Measurements from ENCODE around the gene CCR7.
"Not testable (repeated sequence)": the region's sequence is repeated elsewhere in the genome, so short reads cannot be mapped to it uniquely, and the experiment has no call there.

CCR7 gene

DNA sequence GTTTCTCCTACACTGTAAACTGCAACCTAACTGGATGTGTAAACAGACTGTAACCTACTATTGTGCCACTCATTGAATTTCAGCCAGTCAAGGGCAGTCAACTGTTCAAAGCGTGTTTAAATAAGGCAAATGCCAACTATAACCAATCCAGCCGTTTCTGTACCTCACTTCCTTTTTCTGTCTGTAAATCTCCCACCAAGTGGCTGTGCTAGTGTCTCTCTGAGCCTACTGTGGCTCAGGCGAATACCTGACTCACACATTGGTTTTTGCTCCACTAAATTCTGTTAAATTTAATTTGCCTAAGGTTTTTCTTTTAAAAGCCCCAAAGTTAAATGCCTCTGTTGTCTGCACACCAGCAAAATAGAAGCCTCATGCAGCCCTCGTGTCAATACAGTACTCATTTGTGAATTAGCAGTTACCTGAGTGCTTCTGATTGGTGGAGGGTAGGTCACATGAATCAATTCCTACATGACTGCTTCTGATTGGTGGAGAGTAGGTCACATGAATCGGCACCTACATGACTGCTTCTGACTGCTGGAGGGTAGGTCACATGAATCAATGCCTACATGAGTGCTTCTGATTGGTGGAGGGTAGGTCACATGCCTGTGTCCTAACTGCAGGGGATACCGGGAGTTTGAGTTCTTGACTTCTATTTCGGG, 31.1 kb upstream of the CCR7 start:
- DNase-seq: no peak

- no peak for DNase-seq
Measured at GRCh38 chr17:40590742-40591141, 25.5 kb upstream of the CCR7 start.

DNA sequence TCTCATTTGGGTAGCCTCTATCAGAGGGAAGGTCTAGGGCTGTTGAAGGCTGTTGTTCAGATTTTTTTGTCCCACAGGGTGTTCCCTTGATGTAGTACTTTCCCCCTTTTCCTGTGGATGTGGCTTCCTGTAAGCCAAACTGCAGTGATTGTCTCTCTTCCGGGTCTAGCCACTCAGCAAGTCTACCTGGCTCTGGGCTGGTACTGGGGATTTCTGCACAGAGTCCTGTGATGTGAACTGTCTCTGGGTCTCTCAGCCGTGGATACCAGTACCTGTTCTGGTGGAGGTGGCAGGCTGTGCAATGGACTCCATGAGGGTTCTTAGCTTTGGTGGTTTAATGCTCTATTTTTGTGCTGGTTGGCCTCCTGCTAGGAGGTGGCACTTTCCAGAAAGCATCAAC, 23.3 kb upstream of the CCR7 start:
- DNase-seq: no peak

GRCh38 chr17:40586264-40586663, 21.0 kb upstream of the CCR7 start:
- DNase-seq: not testable (repeated sequence)

GRCh38 chr17:40584950-40585349, 19.7 kb upstream of the CCR7 start:
- not testable (repeated sequence) for DNase-seq

DNA sequence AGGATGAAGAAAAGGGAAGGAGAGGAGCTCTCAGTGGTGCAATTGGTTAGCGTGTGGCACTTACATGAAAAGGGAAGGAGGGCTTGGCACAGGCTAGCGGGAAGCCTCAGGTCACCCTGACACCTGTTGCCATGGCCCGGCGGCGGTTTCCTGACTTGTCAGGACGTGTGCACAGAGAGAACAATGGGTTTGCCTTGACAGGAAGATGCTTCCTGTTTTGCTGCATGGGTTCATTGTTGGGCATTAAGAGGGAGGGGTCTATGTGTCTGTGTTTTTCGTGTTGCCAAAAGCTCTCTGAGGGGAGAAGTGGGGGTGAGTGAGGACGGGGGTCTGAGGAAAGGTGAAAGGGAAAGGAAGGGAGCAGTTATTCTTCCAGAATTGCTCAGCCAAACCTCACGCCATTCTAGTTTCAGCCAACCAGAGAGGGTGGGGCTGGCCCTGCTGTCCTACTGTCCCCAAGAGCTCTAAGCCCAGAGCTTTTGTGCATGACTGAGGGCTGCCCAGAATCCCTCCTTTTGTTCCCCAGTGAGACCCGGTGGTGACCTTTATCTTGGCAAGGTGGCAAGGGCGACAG, 17.1 kb upstream of the CCR7 start:
- peak; percentile 74 for DNase-seq

- DNase-seq: no peak
Measured at GRCh38 chr17:40580140-40580539, 14.9 kb upstream of the CCR7 start.

DNA sequence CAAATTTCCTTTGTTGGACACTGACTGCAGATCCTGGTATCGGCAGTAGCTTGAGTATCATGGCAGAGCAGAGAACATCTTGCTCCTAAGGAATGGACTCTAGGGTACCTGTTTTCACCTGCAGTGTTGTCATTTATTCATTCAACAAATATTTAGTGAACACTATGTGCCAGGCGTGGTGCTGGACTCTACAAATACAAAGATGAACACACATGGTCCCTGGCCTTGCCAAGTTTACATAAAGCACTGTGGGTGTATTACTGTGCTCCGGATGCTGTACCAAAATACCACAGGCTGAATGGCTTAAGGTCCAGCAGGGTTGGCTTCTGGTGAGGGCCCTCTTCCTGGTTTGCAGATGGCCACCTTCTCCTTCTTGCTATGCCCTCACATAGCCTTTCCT, 14.2 kb upstream of the CCR7 start:
- DNase-seq: no peak

- DNase-seq: no peak
Measured at GRCh38 chr17:40577611-40578065, 12.4 kb upstream of the CCR7 start.

DNA sequence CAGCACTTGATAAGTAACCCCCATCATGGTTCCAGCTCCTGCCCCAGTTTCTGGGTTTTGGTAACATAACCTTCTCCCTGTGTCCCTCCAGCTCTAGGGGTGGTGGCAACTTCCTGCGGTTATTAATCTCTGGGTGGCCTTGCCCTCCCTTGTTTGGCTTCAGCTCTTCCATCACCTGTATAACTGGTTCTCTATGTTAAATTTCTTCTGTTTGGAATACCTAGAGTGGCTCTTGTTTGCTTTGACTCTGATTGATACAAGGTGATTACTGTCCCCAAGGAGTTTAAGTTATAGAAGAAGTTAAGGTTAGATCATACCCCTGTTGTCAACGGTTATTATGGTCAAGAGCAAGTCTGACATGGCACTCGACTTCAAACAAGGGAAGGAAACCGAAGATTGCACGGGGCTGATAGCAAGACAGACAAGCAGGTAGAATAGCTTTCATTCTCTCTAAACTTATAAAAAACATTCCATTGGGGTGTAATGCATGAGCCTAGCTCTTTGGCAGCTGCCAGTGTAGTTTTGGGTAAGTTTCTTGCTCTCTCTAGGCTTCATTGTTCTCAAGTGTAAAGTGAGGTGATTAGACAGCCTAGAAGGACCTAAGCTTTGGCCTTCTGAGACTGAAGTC, 11.0 kb upstream of the CCR7 start:
- no peak for DNase-seq

- DNase-seq: no peak
Measured at GRCh38 chr17:40574292-40574691, 9.0 kb upstream of the CCR7 start.

DNA sequence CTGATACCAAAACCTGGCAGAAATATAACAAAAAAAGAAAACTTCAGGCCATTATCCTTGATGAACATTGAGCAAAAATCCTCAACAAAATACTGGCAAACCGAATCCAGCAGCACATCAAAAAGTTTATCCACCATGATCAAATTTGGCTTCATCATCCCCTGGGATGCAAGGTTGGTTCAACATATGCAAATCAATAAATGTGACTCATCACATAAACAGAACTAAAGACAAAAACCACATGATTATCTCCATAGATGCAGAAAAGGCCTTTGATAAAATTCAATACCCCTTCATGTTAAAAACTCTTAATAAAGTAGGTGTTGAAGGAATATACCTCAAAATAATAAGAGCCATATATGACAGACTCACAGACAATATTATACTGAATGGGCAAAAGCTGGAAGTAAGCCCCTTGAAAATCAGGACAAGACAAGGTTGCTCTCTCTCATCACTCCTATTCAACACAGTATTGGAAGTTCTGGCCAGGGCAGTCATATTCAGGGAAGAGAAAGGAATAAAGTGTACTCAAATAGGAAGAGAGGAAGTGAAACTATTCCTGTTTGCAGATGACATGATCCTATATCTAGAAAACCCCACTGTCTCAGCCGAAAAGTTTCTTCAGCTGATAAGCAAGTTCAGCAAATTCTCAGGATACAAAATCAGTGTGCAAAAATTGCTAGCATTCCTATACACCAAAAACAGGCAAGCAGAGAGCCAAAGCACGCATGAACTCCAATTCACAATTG, 7.1 kb upstream of the CCR7 start:
- not testable (repeated sequence) for DNase-seq

DNA sequence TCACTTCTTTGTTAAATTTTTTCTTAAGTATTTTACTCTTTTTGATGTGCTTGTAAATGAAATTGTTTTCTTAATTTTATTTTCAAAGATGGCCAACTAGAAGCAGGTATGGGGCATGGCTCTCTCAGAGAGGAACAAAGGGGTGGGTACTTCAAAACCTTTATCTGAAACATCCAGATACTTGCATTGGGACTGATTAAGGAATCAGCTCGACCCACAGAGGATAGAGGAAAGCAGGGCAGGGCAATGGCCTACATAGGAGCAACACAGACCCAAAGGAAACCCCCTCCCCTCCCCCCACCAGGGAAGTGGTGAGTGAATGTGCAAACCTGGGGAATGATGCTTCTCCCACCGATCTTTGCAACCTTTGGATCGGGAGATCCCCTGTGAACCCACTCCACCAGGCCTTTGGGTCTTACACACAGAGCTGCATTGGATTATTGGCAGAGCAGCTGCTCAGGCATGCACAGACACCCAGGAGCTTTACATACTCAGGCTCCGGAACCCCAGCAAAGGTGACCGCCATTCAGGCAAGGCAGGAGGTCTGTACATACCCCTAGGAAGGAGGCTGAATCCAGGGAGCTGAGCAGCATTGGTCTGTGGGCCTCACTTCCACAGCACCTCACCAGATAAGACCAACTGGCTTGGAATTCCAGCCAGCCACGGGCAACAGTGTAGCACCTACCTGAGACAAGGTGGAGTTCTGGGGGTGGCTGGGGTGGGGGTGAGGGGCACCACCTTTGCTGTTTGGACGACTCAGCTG, 3.0 kb upstream of the CCR7 start:
- DNase-seq: no peak

DNA sequence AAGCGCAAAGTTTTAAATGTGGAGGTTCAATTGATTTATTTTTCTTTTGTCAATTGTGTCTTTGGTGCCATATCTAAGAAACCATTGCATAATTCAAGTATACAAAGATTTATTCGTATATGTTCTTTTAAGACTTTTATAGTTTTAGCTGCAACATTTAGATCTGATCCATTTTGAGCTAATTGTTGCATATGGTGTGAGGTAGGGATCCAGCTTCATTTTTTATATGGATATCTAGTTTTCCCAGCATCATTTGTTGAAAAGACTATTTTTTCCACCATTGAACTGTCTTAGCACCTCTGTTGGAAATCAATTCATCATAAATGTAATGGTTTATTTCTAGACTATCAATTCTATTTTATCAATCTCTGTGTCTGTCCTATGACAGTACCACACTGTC, 2.1 kb upstream of the CCR7 start:
- DNase-seq: no peak

GRCh38 chr17:40565769-40566409, 617 bp upstream of the CCR7 start:
- DNase-seq: no peak

- peak; percentile 75 for DNase-seq
Measured at GRCh38 chr17:40564195-40564882, 933 bp downstream of the CCR7 start.

DNA sequence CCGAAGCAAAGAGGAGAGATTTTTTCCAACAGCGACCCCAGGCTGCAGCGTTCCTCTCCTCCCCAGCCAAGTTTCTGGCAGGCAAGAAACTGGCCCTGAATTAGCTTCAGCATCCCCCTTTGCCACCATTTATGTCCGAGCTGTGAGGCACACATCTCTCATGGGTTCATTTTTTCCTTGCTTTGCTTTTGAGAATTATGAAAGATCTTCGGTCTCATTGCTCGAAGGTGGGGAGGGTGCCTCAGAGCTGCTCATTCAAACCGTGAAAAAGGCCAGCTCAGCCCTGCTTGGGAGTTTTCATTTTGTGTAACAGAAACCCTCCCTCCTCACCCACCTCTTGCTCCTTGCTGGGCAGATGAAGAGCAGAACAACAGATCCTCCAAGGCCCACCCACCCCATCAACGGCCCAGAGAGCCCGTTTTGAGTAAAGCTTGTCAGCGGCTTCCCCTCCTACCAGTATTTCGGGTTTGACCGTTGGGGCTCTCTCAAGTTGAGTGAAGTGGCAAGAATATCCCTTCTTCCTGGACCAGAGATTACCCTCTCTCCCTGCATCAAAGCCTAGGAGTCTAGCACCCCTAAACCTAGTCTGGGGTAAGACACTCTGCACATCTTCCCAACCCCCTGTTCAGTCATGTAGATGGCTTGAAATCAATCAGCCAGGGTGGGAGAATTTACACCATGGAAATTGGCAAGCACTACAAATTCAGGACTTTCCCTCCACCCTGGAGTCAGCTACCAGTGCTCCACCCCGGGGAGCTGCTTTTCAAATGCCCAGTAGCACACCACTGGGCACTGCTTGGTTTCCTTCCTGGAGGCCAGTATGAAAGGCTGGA, 1.8 kb downstream of the CCR7 start:
- DNase-seq: peak; percentile 85

- DNase-seq: peak; percentile 59
Measured at GRCh38 chr17:40562838-40563219, 2.4 kb downstream of the CCR7 start.

DNA sequence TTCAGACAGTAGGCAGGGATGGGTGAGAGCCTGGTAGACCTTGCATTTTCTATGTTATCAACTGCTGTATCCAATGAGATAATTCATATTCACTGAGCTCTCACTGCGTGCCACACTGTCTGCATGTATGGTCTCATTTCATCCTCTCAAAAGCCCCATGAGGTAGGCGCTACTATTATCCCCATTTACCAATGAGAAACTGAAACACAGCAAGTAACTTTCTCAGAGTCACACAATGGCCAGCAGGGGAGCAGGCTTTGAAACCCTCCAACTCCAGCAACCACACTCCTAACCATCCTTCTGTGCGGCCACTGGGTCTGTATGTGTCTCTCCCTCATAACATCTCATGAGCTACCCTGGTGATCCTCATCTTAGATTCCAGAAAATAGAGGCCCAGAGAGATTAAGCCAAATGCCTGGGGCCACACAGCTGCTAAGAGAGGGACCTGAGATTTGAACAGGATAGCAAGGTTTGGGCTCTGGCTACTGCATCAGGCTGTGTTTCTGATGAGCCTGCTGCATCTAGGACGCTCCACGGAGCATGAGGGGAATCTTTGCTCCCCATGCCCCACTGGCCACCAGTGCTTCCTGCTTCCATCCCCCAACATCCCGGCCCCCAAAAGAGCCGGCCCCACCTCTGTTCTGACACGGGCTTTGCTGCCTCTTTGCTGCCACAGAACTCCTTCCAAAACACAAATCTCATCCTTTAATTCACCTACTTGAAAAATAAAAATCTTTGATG, 3.2 kb downstream of the CCR7 start:
- peak; percentile 78 for DNase-seq

DNA sequence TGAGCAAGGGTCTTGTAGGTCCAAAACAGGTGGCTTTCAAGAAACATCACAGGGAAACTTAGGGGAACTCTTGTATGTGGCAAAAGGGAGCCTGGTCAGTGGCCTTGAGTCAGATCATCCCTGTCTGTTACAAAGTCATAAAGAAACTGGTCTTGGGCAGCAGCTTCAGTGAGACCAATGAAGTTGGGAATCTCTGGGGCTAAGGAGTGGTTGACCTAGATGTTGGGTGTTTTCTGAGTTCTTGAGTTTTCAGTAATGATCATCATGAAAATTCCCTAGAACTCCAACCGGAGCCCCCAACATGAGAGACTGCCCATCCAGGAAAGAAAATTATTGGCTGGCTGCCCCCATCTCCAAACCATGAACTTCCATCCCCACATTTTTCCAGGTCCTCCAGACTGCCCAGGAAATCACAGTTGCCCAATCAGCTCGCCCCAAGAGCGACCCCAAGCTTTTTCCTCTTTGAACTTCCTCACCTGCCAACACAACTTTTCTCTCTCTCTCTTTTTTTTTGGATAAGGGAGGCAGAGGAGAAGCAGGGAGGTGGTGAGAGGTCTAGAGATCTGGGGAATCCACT, 3.9 kb downstream of the CCR7 start:
- no peak for DNase-seq

Data from activated CD8-positive, alpha-beta memory T cell treated with anti-CD3 and anti-CD28 coated beads, Interleukin-2, amount 50 U/mL, for 48 hours (primary cell).